ENCODE data around the gene CRIP1.

The CRIP1 gene

GRCh38 chr14:105519946-105520698, 33.4 kb downstream of the CRIP1 start:
- DNase-seq: no peak

GRCh38 chr14:105525326-105525725, 38.6 kb downstream of the CRIP1 start:
- DNase-seq: no peak

- DNase-seq: peak; percentile 45
Observed at GRCh38 chr14:105525861-105526775, 39.4 kb downstream of the CRIP1 start, which contains the start of gene TMEM121. Gene TMEM121 (plus strand): TSS chr14:105526583. CDS start chr14:105528835, 2,252 bp downstream.

- no peak for DNase-seq
Observed at GRCh38 chr14:105526776-105527380, 40.2 kb downstream of the CRIP1 start.

GRCh38 chr14:105527381-105527825, 40.7 kb downstream of the CRIP1 start:
- no peak for DNase-seq

- peak; percentile 83 for DNase-seq
Observed at GRCh38 chr14:105527826-105528585, 41.3 kb downstream of the CRIP1 start.

- peak; percentile 77 for DNase-seq
Observed at GRCh38 chr14:105528586-105529318, 42.1 kb downstream of the CRIP1 start.

- no peak for DNase-seq
Observed at GRCh38 chr14:105529319-105529568, 42.6 kb downstream of the CRIP1 start.

GRCh38 chr14:105529569-105530284, 43.0 kb downstream of the CRIP1 start:
- DNase-seq: peak; percentile 62

GRCh38 chr14:105530285-105531087, 43.8 kb downstream of the CRIP1 start:
- no peak for DNase-seq

- DNase-seq: no peak
Observed at GRCh38 chr14:105531088-105531893, 44.6 kb downstream of the CRIP1 start.

- no peak for DNase-seq
Observed at GRCh38 chr14:105531894-105532623, 45.4 kb downstream of the CRIP1 start.

GRCh38 chr14:105532735-105533141, 46.1 kb downstream of the CRIP1 start:
- DNase-seq: no peak

GRCh38 chr14:105533391-105533790, 46.7 kb downstream of the CRIP1 start:
- no peak for DNase-seq

GRCh38 chr14:105533811-105534498, 47.3 kb downstream of the CRIP1 start:
- no peak for DNase-seq

- DNase-seq: no peak
Observed at GRCh38 chr14:105534586-105534985, 47.9 kb downstream of the CRIP1 start.

- DNase-seq: no peak
Observed at GRCh38 chr14:105536051-105536450, 49.4 kb downstream of the CRIP1 start.

Data from stimulated activated CD4-positive, alpha-beta T cell treated with anti-CD3 and anti-CD28 coated beads, Interleukin-4, amount 100 ng/mL, for 1 hour (primary cell).